Eye (tissue), 1 donor: ENCODE results near the gene MVP.
A peak's percentile ranks its signal among the peaks of the same experiment; 100 is the strongest.
"Not testable (repeated sequence)": the region's sequence is repeated elsewhere in the genome, so short reads cannot be mapped to it uniquely, and the experiment has no call there.

Experiments used
- DNase-seq: peaks from one replicate; pipeline ENCODE4 v3.0.0-alpha.2; 2015

The MVP gene

DNA sequence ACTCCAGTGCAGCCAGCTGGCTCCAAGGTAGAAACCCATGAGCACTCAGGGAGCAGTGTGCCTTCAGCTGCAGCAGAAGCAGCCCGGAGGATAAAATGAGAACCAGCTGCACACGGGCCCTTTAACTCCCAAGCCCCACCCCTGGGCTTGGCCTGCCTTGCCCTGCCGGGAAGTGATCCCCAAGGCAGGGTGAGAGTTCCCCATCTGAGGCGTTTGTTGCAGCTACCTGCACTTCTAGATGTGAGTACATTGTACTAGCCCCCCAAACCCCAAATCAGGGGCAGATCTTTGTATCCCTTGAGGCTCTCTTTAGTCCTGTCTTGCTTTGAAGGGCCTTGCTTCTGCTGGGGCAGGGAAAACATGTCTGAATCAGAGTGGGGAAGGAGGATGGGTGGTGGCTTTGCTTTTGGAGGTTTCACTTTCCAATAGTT lies at the start of gene MVP:
Gene MVP (plus strand): TSS at position 192 of the 431 bp plus-strand sequence. CDS start 10,088 bp downstream, outside the sequence.
- DNase-seq = peak; percentile 49

DNA sequence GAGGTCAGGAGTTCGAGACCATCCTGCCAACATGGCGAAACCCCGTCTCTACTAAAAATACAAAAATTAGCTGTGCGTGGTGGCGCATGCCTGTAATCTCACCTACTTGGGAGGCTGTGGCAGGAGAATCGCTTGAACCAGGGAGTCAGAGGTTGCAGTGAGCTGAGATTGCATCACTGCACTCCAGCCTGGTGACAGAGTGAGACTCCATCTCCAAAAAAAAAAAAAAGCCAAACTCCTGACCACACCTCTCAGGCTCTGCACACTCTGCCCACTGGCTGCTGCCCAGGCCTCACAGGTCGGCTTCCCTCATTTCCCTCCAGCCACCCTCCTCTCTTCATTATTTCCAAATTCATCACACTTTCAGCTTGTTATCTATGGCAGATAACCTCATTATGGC lies 47.9 kb upstream of the MVP start:
- DNase-seq = not testable (repeated sequence)

DNA sequence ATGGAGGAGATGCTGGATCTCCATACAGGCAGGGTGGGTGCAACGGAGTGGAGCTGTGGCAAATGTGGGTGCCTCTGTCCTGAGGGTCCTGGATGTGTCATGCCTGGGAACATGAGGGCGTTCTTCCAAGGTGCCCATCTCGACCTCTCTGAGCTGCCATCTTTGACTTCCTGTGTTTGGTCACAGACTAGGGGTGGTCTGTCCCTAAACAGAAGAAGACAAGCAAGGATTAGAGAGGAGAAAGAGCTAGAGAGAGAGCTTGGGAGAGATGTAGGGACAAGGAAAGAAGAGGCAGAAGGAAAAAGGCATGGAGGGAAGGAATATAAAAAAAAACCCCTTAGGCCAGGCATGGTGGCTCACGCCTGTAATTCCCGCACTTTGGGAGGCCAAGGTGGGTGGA lies 45.5 kb upstream of the MVP start:
- no peak for DNase-seq

DNA sequence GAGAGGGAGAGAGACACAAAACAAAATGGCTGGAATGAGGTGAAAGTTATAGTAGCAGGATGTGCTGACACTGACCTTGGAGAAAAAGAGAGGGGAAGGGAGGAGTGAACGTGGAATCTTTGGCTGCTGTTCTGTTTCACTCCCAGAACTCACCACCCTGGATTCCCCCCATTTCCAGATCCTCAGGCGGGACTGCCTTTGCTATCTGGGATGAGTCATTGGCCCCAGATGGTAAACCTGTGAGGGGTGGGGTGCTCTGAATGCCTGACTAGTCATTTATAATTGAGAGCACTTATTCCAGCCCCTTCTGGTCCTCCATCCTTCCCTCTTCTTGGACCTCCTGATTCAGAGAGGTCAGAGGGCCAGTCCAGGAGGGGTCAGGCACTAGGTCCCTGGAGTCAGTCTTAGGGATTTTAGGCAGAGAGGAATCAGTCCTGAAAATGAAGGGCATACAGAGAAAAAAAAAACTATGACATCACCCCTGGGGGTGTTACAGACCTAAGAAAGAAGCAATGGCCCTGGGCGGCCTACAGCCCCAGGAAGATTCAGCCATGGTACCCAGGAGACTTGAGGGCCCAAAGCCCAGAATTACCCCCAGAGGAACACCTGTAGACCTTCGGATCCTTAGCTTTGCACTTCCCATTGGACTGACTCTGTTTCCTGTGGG lies 44.4 kb upstream of the MVP start:
- no peak for DNase-seq

DNA sequence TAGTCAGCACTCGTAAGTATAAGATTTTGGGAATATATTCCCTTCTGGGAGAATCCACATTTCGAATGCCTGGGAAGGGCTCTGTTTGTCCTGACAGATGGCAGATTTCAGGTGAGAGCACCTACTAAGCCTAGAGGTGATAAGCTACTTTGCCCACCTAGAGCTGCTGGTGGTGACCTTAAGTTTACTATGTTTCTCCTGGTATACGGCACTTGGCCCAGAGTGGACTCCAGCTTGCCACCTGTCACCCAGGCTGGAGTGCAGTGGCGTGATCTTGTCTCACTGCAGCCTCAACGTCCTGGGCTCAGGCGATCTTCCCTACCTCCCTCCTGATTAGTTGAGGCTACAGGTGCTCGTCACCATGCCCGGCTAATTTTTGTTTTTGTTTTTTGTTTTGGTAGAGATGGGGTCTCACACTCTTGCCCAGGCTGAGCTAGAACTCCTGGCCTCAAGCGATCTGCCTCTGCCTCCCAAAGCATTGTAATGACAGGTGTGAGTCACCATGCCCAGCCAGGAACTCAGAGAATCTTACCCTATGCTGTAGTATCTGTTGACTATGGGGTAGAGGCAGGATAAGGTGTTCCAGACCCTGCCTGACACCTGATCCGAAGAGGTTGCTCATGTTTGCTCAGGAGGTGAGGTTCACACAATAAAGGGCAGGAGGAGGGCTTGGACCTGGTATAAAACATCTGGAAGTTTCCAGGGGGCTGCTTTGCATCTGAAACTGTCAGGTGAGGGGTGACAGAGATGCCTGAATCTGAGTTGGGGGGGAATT lies 42.5 kb upstream of the MVP start, which contains the start of gene ZG16:
Gene ZG16 (plus strand): TSS at position 681 of the 775 bp plus-strand sequence. CDS start 1,011 bp downstream, outside the sequence.
- DNase-seq = no peak

DNA sequence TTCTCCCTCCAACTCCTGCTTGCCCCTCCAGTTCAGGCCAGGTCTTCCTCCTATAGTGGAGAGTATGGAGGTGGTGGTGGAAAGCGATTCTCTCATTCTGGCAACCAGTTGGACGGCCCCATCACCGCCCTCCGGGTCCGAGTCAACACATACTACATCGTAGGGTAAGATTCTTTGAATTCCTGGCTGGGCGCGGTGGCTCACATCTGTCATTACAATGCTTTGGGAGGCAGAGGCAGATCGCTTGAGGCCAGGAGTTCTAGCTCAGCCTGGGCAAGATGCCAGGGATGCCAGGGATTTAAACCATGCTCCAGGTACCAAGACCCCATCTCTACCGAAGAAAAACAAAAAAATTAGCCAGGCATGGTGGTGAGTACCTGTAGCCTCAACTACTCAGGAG lies 40.8 kb upstream of the MVP start:
- no peak for DNase-seq

DNA sequence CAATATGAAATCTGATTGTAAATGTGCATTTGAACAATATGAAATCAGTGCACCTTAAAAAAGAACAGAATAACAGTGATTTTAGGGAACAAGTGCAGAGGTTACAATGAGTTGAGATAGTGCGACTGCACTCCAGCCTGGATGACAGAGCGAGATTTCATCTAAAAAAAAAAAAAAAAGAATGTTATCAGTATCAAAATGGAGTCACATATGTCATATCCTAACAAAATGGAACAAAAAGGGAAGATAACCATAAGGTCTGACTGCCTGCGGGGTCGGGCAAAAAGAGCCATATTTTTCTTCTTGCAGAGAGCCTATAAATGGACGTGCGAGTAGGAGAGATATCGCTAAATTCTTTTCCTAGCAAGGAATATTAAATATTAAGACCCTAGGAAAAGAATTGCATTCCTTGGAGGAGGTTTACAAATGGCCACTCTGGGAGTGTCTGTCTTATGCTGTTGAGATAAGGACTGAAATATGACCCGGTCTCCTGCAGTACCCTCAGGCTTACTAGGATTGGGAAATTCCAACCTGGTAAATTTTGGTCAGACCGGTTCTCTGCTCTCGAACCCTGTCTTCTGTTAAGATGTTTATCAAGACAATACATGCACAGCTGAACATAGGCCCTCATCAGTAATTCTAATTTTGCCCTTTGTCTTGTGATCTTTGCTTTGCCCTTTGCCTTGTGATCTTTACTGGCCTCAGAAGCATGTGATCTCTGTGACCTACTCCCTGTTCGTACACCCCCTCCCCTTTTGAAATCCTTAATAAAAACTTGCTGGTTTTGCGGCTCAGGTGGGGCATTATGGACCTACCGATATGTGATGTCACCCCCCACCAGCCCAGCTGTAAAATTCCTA lies 36.9 kb upstream of the MVP start:
- DNase-seq = not testable (repeated sequence)

DNA sequence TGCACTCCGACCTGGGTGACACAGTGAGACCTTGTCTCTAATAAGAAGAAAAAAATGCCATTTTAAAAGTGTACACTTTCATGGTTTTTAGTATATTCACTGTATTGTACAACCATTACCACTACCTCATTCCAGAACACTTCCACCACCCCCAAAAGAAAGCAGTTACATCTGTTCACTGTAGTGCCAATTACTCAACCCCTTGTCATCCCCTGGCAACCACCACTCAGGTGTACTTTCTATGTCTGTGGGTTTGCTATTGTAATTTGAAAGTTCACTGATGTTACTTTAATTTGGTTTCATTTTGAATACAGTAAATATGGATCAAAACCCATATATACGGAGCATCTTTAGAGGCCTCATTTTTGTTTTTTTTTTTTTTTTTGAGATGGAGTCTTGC lies 36.1 kb upstream of the MVP start:
- no peak for DNase-seq

DNA sequence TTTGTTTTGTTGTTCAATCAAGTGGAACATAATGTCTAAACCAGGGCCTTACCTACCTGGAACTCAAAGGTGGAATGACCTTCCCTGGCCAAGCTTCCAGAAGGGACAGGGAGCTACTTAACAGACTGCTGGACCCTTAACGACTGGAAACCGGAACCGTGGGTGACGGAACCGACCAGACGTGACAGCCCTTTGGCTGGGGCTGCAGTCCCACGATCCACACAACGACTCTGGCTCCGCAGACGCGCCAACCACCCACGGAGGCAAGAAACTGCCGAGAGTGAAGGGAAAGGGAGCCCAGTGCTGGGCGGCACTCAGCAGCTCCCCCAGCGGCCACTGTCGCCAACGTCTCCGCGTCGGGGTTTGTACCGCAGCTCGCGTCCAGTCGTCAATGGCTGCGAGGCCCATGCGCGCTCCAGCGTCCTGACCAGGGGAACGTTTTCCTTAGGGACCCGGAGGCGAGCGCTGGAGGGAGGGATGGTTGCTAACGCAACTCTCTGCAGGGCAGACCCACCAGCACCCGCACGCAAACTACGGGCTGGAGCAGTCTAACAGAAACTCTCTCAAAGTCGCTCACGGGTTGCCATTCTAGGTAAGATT lies 35.3 kb upstream of the MVP start:
- peak; percentile 85 for DNase-seq

DNA sequence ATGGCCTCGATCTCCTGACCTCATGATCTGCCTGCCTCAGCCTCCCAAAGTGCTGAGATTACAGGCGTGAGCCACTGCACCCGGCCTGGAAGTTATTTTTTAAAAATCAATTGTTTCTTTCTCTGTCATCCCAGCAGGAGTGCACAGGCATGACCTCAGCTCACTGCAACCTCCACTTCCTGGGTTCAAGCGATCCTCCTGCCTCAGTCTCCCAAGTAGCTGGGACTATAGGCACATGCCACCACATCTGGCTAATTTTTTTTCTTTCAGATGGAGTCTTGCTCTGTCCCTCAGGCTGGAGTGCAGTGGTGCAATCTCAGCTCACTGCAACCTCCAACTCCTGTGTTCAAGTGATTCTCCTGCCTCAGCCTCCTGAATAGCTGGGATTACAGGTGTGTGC lies 33.1 kb upstream of the MVP start:
- DNase-seq = not testable (repeated sequence)

DNA sequence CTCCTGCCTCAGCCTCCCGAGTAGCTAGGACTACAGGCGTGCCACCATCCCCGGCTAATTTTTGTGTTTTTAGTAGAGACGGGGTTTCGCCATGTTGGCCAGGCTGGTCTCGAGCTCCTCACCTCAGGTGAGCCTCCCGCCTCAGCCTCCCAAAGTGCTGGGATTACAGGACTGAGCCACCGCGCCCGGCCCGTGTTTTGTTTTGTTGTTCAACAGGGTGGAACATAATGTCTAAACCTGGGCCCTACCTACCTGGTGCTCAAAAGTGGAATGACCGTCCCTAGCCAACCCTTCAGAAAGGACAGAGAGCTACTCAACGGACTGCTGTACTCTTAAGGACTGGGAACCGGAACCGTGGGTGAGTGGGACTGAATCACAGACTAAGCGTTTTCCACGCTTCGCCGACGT lies 30.5 kb upstream of the MVP start:
- no peak for DNase-seq

DNA sequence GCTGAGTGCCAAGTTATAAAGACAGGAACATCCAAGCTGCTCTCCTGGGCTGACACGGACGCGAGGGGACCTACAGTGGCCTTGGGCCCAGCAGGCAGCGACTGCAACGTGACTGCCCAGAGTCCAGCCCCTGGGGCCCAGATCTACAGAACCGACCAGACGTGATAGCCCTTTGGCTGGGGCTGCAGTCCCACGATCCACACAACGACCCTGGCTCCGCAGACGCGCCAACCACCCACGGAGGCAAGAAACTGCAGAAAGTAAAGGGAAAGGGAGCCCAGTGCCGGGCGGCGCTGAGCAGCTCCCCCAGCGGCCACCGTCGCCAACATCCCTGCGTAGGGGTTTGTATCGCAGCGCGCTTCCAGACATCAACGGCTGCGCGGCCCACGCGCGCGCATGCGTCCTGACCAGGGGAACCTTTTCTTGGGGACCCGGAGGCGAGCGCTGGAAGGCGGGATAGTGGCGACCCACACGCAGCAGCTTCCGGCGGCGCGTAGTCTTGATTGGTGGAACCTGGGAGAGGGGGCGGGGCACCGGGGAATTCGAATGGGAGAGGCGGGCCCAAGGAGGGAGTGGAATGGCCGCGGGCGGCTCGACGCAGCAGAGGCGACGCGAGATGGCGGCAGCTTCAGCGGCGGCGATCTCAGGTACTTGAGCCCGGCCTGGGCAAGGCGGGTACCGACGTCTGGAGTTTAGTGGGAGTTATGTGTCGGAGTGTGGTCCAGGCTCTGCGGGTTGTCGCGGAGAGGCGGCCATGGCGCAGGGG lies 29.9 kb upstream of the MVP start, which contains the start of gene KIF22:
Gene KIF22 (plus strand): TSS at position 569 of the 766 bp plus-strand sequence. CDS start 9 bp downstream, at position 578.
- peak; percentile 100 for DNase-seq

DNA sequence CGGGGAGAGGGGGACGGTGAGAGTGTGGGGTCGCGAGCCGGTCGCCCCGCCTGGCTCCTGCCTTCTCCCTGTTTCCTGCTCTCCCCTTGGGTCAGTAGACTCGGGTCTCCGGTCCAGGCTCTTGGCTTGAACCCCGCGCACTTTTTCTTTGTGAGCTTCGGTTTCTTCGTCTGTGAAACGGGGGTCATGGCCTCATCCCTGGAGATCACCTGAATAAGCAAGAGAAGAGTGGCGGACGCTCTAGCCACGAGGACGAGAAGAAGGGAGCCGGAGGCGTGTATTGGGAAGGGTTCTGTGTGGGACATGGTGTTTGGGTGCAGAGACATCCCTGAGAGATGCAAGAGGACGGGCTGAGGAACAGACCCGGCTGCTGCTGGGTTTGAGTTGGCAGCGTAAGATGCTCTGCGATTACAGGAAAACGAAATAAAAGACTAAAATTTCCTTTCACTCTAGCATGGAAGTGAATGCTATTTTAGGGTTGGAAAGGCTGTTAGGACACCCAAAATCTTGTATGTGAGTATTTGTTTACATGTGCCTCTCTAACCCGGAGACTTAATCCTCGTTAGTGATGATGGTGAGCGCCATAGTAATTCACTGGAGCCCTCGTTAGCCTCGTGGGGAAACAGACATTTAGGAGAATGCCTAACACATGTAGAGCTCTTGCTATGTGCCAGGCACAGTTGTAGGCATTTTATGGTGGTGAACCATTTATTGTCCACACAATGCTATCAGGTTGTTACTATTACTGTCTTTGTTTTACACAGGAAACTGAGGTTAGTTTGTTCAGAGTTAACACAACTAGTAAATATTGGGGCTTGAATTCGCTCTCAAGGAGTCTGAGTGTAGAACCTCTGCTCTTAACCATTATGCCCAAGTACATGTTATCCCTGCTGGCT lies 29.1 kb upstream of the MVP start:
- no peak for DNase-seq

DNA sequence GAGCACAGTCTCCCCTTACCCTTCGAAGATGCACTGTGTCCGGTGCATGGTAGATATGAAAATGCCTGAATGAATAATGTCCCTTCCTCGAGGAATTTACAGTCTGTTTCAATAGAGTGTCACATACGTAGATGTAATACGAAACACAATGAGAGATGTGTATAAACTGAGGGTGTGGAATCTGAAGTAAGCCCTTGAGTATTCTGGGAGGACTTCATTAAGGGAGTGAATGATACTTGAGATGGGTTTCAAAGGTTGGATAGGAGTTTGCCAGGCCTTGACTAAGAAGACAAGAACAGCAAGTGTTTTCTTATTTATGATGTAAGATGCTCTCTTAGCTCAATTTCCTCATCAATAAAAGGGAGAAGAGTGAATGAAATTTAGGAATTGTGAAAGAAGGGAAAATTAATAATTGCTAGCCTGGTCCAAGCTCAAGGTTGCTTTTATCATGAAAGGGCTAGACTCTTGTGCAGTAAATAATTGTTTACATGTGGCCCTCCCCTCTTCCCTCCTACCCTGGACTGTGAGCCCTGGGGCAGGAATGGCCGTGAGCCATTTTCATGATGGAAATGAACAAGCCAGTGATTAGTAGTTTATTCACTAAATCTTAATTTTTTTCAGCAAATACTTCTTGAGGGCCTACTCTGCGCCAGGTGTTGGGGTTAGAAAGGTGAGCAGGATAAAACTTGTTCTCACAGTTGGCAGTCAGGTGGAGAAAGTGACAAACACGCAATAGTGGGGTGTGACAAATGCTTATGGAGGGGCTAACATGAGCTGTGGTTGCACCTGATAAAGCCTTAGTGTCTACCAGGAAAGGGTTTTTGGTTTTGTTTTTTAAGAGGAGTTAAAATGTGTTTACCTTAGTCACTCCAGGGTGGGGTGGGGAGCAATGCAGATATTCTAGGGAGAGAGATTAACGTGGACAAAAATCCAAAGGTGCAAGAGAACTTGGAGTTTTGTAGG lies 28.1 kb upstream of the MVP start:
- DNase-seq = no peak

DNA sequence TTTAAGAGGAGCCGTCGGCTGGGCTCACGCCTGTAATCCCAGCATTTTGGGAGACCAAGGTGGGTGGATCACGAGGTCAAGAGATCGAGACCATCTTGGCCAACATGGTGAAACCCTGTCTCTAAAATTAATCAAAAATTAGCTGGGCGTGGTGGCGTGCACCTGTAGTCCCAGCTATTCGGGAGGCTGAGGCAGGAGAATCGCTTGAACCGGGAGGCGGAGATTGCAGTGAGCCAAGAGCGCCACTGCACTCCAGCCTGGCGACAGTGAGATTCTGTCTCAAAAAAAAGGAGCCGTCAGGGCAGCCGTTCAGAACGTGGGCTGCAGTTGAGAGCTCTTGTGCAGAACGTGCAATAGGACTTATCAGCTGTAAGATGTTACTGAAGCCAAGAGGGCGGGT lies 27.1 kb upstream of the MVP start:
- not testable (repeated sequence) for DNase-seq

DNA sequence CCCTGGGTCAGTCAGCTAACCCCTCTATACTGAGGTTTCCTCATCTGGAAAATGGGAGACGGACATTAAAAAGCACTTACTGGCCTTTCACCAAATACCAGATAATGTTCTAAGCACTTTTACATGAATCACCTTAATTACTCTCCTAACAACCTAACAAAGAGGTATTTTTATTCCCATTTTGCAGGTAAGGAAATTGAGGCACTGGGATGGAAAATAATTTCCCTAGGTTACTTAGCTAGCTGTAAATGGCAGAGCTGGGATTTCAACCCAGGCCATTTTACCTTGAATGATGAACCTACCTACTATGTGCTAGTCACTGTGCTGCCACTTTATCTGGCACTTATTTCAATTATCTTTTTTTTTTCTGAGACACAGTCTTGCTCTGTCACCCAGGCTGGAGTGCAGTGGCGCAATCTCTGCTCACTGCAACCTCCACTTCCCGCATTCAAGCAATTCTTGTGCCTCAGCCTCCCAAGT lies 26.0 kb upstream of the MVP start:
- DNase-seq = no peak

DNA sequence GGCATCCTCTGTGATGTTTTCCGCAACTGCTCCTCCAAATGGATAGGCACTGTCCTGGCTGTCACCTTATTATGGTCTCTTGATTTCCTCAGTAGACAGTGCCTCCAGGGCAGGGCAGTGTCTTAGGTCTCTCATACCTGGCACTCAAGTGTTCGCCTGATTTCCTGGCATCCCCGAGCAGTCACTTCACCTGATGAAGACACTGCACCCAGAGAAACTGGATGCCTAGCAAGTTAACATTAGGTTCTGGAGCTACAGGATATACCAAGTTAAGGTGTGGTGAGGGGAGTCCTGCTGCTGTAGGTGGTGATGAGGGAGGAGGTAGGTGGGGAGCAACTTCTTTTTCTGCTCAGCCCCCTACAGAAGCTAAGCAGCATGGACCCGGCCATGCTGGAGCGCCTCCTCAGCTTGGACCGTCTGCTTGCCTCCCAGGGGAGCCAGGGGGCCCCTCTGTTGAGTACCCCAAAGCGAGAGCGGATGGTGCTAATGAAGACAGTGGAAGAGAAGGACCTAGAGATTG lies 17.8 kb upstream of the MVP start:
- no peak for DNase-seq

DNA sequence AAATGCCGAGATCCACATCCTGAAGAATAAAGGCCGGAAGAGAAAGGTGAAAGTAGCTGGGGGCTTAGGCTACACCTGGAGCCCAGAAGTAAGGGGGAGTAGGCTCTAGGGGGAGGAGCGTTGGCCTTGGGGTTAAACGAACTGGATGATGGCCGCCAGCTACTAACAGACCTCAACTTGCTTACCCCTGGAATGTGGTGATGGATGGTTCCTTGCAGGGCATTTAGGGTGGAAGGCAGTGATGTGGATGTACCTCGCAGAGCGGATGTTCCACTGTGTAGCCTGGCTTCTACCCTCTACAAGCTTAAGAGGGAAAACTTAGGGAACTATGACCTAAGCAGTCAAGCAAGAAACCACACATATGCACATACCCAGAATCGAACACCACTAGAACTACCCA lies 16.2 kb upstream of the MVP start:
- no peak for DNase-seq
